GM13976 (cell line): ENCODE measurements around the gene PLXND1.

Experiments used
- DNase-seq: peaks from one replicate; pipeline ENCODE4 v3.0.0; 2012; ENCODE audit warnings: low spot score
- in situ Hi-C: fragments of 300-500 bp; cut with MboI; formaldehyde crosslinking; loops from one replicate; pipeline ENCODE4 v1.12.0; 2022; ENCODE audit warnings: low sequenced_read_pairs, mixed read lengths, inconsistent platforms; ENCODE audit not compliant: unreplicated experiment
- TF ChIP-seq, protein P1 (sequence below): IDR thresholded peaks from 2 replicates; pipeline ENCODE4 v1.5.1; 2012; ENCODE audit warnings: borderline replicate concordance, mild to moderate bottlenecking; ENCODE audit not compliant: insufficient read depth; ENCODE audit errors: extremely low read depth, missing control alignments, control extremely low read depth

PLXND1 gene

GRCh38 chr3:129560911-129561594, 45.4 kb downstream of the PLXND1 start:
- TF ChIP-seq, protein P1, sequence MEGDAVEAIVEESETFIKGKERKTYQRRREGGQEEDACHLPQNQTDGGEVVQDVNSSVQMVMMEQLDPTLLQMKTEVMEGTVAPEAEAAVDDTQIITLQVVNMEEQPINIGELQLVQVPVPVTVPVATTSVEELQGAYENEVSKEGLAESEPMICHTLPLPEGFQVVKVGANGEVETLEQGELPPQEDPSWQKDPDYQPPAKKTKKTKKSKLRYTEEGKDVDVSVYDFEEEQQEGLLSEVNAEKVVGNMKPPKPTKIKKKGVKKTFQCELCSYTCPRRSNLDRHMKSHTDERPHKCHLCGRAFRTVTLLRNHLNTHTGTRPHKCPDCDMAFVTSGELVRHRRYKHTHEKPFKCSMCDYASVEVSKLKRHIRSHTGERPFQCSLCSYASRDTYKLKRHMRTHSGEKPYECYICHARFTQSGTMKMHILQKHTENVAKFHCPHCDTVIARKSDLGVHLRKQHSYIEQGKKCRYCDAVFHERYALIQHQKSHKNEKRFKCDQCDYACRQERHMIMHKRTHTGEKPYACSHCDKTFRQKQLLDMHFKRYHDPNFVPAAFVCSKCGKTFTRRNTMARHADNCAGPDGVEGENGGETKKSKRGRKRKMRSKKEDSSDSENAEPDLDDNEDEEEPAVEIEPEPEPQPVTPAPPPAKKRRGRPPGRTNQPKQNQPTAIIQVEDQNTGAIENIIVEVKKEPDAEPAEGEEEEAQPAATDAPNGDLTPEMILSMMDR: no peak
- in situ Hi-C loops: no loop called here
- DNase-seq: no peak

DNA sequence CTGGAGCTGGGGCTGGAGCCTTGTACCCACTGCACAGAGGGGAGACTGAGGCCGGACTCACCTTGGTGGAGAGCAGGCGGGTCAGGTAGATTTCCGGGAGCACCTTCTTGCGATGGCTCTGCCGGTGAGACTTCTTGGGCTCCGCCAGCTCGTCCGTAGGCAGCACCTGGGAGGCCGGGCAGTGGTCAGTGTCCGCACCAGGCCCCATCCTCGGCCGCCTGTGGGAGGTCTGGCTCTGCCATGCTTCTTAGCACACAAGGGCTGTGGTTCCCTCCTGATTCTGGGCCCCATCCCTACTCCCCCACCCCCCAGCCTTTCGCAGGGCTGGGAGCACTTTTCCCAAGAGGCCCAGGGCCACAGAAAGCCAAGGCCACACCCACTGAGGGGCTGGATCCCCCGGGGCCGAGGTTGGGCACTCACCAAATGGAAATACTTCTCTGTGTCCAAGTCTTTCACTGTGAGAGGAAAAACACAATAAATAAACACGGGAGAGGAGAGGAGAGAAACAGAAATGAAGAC, 46.1 kb downstream of the PLXND1 start:
- in situ Hi-C loops: no loop called here
- no peak for DNase-seq

GRCh38 chr3:129559565-129560079, 46.9 kb downstream of the PLXND1 start:
- in situ Hi-C loops: no loop called here
- TF ChIP-seq, protein P1: no peak
- no peak for DNase-seq

More for the DNA sequence above, 46.1 kb downstream of the PLXND1 start:
- TF ChIP-seq, protein P1: no peak

GRCh38 chr3:129558772-129559564, 47.5 kb downstream of the PLXND1 start:
- in situ Hi-C loops: no loop called here
- TF ChIP-seq, protein P1: no peak
- DNase-seq: no peak

- in situ Hi-C loops: no loop called here
- TF ChIP-seq, protein P1: no peak
- no peak for DNase-seq
Observed at GRCh38 chr3:129558081-129558771, 48.2 kb downstream of the PLXND1 start.

- TF ChIP-seq, protein P1: no peak
- no peak for DNase-seq
- in situ Hi-C loops: no loop called here
Observed at GRCh38 chr3:129557548-129557894, 49.0 kb downstream of the PLXND1 start.
